ENCODE measurements around the gene TMEM205.
A peak's percentile ranks its signal among the peaks of the same experiment; 100 is the strongest.

TMEM205 gene

GRCh38 chr19:11346104-11346940 lies at the start of gene TMEM205, which contains the start of gene CCDC159:
TSS of gene TMEM205 (minus strand) at chr19:11346268. CDS start at chr19:11345619, 649 bp downstream.
TSS of gene CCDC159 (plus strand) at chr19:11346519. CDS start at chr19:11346607, 88 bp downstream.
- Histone ChIP-seq H3K27me3 (ENCODE audit: insufficient read depth, low read length) (no peaks in the 10 kb centered on the region), H3K79me2 (ENCODE audit: control insufficient read depth, insufficient read depth, low read length, unreplicated experiment) (peaks cover 3% of the 10 kb centered on the region), H3K4me1 (ENCODE audit: control insufficient read depth, insufficient read depth, low read length, unreplicated experiment) (peaks cover 12% of the 10 kb centered on the region), H3K27ac (ENCODE audit: low read depth, low read length) (peak within 1 kb of the TSS; percentile 60), H2AFZ (ENCODE audit: low read length, unreplicated experiment) (peak within 1 kb of the TSS; percentile 36), H3K36me3 (ENCODE audit: insufficient read depth, low read length) (0 out of 2 replicates have a peak, but pooled peaks cover 3% of the 10 kb centered on the region), H3K4me3 (ENCODE audit: low read depth, low read length) (peak within 1 kb of the TSS; percentile 96)

- Histone ChIP-seq H3K4me1 (ENCODE audit: control insufficient read depth, insufficient read depth, low read length, unreplicated experiment) (no peaks in the 10 kb centered on the region), H3K4me3 (ENCODE audit: low read depth, low read length) (no peak overlapping the region), H2AFZ (ENCODE audit: low read length, unreplicated experiment) (no peak overlapping the region), H3K79me2 (ENCODE audit: control insufficient read depth, insufficient read depth, low read length, unreplicated experiment) (no peaks in the 10 kb centered on the region), H3K36me3 (ENCODE audit: insufficient read depth, low read length) (no peaks in the 10 kb centered on the region), H3K27me3 (ENCODE audit: insufficient read depth, low read length) (no peaks in the 10 kb centered on the region), H3K27ac (ENCODE audit: low read depth, low read length) (no peak overlapping the region)
Observed at GRCh38 chr19:11390933-11391680, 45.0 kb upstream of the TMEM205 start.

- Histone ChIP-seq H3K4me3 (ENCODE audit: low read depth, low read length) (no peak overlapping the region), H3K4me1 (ENCODE audit: control insufficient read depth, insufficient read depth, low read length, unreplicated experiment) (no peaks in the 10 kb centered on the region), H2AFZ (ENCODE audit: low read length, unreplicated experiment) (no peak overlapping the region), H3K27ac (ENCODE audit: low read depth, low read length) (no peak overlapping the region), H3K27me3 (ENCODE audit: insufficient read depth, low read length) (no peaks in the 10 kb centered on the region), H3K36me3 (ENCODE audit: insufficient read depth, low read length) (no peaks in the 10 kb centered on the region), H3K79me2 (ENCODE audit: control insufficient read depth, insufficient read depth, low read length, unreplicated experiment) (no peaks in the 10 kb centered on the region)
Observed at GRCh38 chr19:11390359-11390758, 44.3 kb upstream of the TMEM205 start.

- H3K36me3 ChIP-seq (ENCODE audit: insufficient read depth, low read length), result no peaks in the 10 kb centered on the region
- H3K27me3 ChIP-seq (ENCODE audit: insufficient read depth, low read length), result no peaks in the 10 kb centered on the region
- no peak overlapping the region for H3K4me3 ChIP-seq (ENCODE audit: low read depth, low read length)
- H3K79me2 ChIP-seq (ENCODE audit: control insufficient read depth, insufficient read depth, low read length, unreplicated experiment), result no peaks in the 10 kb centered on the region
- no peaks in the 10 kb centered on the region for H3K4me1 ChIP-seq (ENCODE audit: control insufficient read depth, insufficient read depth, low read length, unreplicated experiment)
- H3K27ac ChIP-seq (ENCODE audit: low read depth, low read length), result no peak overlapping the region
- no peak overlapping the region for H2AFZ ChIP-seq (ENCODE audit: low read length, unreplicated experiment)
Observed at GRCh38 chr19:11387162-11388034, 41.3 kb upstream of the TMEM205 start.

- Histone ChIP-seq H3K36me3 (ENCODE audit: insufficient read depth, low read length) (no peaks in the 10 kb centered on the region), H3K4me1 (ENCODE audit: control insufficient read depth, insufficient read depth, low read length, unreplicated experiment) (peaks cover 9% of the 10 kb centered on the region), H3K79me2 (ENCODE audit: control insufficient read depth, insufficient read depth, low read length, unreplicated experiment) (peaks cover 5% of the 10 kb centered on the region), H2AFZ (ENCODE audit: low read length, unreplicated experiment) (no peak overlapping the region), H3K27me3 (ENCODE audit: insufficient read depth, low read length) (no peaks in the 10 kb centered on the region), H3K27ac (ENCODE audit: low read depth, low read length) (no peak overlapping the region), H3K4me3 (ENCODE audit: low read depth, low read length) (no peak overlapping the region)
Observed at GRCh38 chr19:11384778-11385129, 38.7 kb upstream of the TMEM205 start.

- H3K4me1 ChIP-seq (ENCODE audit: control insufficient read depth, insufficient read depth, low read length, unreplicated experiment), result peaks cover 9% of the 10 kb centered on the region
- no peak overlapping the region for H3K27ac ChIP-seq (ENCODE audit: low read depth, low read length)
- H2AFZ ChIP-seq (ENCODE audit: low read length, unreplicated experiment), result peak overlapping the region; percentile 33
- H3K4me3 ChIP-seq (ENCODE audit: low read depth, low read length), result peak overlapping the region; percentile 74
- H3K79me2 ChIP-seq (ENCODE audit: control insufficient read depth, insufficient read depth, low read length, unreplicated experiment), result peaks cover 6% of the 10 kb centered on the region
- H3K36me3 ChIP-seq (ENCODE audit: insufficient read depth, low read length), result no peaks in the 10 kb centered on the region
- H3K27me3 ChIP-seq (ENCODE audit: insufficient read depth, low read length), result no peaks in the 10 kb centered on the region
Observed at GRCh38 chr19:11383706-11384048, 37.6 kb upstream of the TMEM205 start.

- Histone ChIP-seq H2AFZ (ENCODE audit: low read length, unreplicated experiment) (no peak overlapping the region), H3K27ac (ENCODE audit: low read depth, low read length) (no peak overlapping the region)
Observed at GRCh38 chr19:11382898-11383705, 37.0 kb upstream of the TMEM205 start.

GRCh38 chr19:11380653-11381537 lies 34.8 kb upstream of the TMEM205 start:
- peak overlapping the region; percentile 67 for H2AFZ ChIP-seq (ENCODE audit: low read length, unreplicated experiment)
- no peaks in the 10 kb centered on the region for H3K36me3 ChIP-seq (ENCODE audit: insufficient read depth, low read length)
- H3K27ac ChIP-seq (ENCODE audit: low read depth, low read length), result peak overlapping the region; percentile 92
- H3K4me3 ChIP-seq (ENCODE audit: low read depth, low read length), result peak overlapping the region; percentile 85
- peaks cover 34% of the 10 kb centered on the region for H3K4me1 ChIP-seq (ENCODE audit: control insufficient read depth, insufficient read depth, low read length, unreplicated experiment)
- no peaks in the 10 kb centered on the region for H3K27me3 ChIP-seq (ENCODE audit: insufficient read depth, low read length)
- H3K79me2 ChIP-seq (ENCODE audit: control insufficient read depth, insufficient read depth, low read length, unreplicated experiment), result peaks cover 7% of the 10 kb centered on the region

More at GRCh38 chr19:11382898-11383705, 37.0 kb upstream of the TMEM205 start:
- Histone ChIP-seq H3K79me2 (ENCODE audit: control insufficient read depth, insufficient read depth, low read length, unreplicated experiment) (peaks cover 6% of the 10 kb centered on the region), H3K27me3 (ENCODE audit: insufficient read depth, low read length) (no peaks in the 10 kb centered on the region), H3K4me1 (ENCODE audit: control insufficient read depth, insufficient read depth, low read length, unreplicated experiment) (peaks cover 14% of the 10 kb centered on the region), H3K4me3 (ENCODE audit: low read depth, low read length) (peak overlapping the region; percentile 74), H3K36me3 (ENCODE audit: insufficient read depth, low read length) (no peaks in the 10 kb centered on the region)

DNA sequence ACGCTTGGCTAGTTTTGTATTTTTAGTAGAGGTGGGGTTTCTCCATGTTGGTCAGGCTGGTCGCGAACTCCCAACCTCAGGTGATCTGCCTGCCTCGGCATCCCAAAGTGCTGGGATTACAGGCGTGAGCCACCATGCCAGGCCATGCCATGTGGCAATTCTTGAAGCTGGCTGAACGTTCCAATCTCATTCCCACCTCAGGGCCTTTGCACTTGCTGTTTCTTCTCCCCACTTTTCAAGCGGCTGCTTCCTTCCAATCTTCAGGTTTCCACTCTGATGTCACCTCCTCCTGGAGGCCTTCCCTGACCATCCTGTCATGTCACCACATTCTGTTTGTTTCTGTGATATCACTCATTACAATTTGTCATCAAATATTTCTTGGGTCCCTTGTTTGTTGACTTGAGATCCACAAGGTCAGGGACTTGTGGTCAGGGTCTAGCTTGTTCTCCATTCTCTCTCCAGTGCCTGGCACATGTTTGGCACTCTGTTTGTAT lies 33.8 kb upstream of the TMEM205 start:
- Histone ChIP-seq H3K36me3 (ENCODE audit: insufficient read depth, low read length) (no peaks in the 10 kb centered on the region), H2AFZ (ENCODE audit: low read length, unreplicated experiment) (no peak overlapping the region), H3K79me2 (ENCODE audit: control insufficient read depth, insufficient read depth, low read length, unreplicated experiment) (peaks cover 12% of the 10 kb centered on the region), H3K4me3 (ENCODE audit: low read depth, low read length) (peak overlapping the region; percentile 85), H3K4me1 (ENCODE audit: control insufficient read depth, insufficient read depth, low read length, unreplicated experiment) (peaks cover 39% of the 10 kb centered on the region), H3K27ac (ENCODE audit: low read depth, low read length) (peak overlapping the region; percentile 62; the same call in 1 of the 2 replicates), H3K27me3 (ENCODE audit: insufficient read depth, low read length) (no peaks in the 10 kb centered on the region)
